SU-DHL-6 (cell line): ENCODE data around the gene SLC9A9.

Experiments used
- CTCF ChIP-seq: fragments of 200-600 bp; sonication (generic); IDR thresholded peaks from one replicate; pipeline ENCODE4 v1.5.1; 2017; ENCODE audit warnings: antibody characterized with exemption, mild to moderate bottlenecking, low read length, moderate library complexity; ENCODE audit not compliant: insufficient read depth, poor library complexity, severe bottlenecking
- EZH2phosphoT487 ChIP-seq: fragments of 200-600 bp; sonication (generic), shearing (Covaris generic); conservative IDR thresholded peaks from 2 replicates; pipeline ENCODE4 v1.6.1; 2018; ENCODE audit warnings: mild to moderate bottlenecking, antibody characterized with exemption, low read length, moderate library complexity, mixed read lengths

GRCh38 chr3:143526011-143526545 is 322.2 kb downstream of the SLC9A9 start:
- TF ChIP-seq CTCF (no peak), EZH2phosphoT487 (no peak)
